ENCODE results near the gene DOCK2.
"Not testable (repeated sequence)": the region's sequence is repeated elsewhere in the genome, so short reads cannot be mapped to it uniquely, and the experiment has no call there.

DOCK2 gene

GRCh38 chr5:169832845-169833244, 195.8 kb downstream of the DOCK2 start:
- no peak for DNase-seq

- DNase-seq, result not testable (repeated sequence)
Measured at GRCh38 chr5:169833681-169834292, 196.7 kb downstream of the DOCK2 start.

DNA sequence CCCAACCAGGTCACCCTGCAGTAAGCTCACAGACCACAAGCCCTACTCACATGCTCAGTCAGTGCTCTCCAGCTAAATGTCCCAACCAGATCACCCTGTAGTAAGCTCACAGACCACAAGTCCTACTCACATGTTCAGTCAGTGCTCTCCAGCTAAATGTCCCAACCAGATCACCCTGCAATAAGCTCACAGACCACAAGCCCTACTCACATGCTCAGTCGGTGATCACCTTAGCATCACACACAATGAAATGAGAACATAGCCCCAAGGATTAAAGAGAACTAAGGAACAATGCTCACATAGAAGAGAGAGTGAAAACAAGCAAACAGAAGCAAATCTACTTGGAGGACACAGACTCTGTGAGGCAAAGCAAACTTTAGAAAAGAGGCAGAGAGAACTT, 197.5 kb downstream of the DOCK2 start:
- DNase-seq, result not testable (repeated sequence)

GRCh38 chr5:169836835-169837536, 199.9 kb downstream of the DOCK2 start:
- no peak for DNase-seq

DNA sequence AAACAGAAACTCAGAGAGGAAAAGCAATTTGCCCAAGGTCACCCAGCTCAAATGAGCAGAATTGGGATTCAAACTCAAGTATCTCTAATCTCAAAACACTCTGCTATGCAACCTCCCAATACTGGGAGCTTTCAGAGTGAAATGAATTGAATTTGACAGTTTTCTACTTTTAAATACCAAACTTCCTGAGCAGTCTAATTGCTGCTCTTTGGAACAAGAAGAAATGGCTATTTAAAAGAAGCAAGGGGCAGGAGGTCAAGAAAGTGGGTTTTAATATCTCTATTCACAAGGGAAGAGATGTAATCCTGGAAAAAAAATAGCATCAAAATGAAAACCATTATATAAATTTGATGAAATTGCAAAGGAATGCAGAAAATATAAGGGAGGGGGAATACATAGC, 200.6 kb downstream of the DOCK2 start:
- no peak for DNase-seq

GRCh38 chr5:169838688-169839087, 201.6 kb downstream of the DOCK2 start:
- DNase-seq, result no peak

DNA sequence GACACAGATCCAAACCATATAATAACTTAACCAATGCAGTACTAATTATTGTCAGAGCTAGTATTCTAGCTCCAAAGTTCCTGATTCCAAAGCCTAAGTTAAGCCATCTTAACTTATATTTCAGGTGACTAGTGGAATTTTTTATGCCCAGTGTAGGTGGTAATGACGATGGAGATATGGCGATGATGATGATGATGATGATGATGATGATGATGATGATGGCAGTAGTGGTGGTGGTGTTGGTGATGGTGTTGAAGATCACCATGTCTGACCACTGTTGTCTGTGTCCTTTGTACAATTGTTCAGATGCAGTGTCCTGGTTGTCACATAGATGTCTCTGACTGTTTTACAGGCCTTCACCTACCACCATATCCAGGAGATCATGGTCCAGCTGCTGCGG, 203.3 kb downstream of the DOCK2 start:
- no peak for DNase-seq

- no peak for DNase-seq
Measured at GRCh38 chr5:169842699-169843098, 205.6 kb downstream of the DOCK2 start.

- no peak for DNase-seq
Measured at GRCh38 chr5:169847519-169847918, 210.4 kb downstream of the DOCK2 start.

- DNase-seq, result no peak
Measured at GRCh38 chr5:169848271-169848670, 211.2 kb downstream of the DOCK2 start.

- DNase-seq, result no peak
Measured at GRCh38 chr5:169848792-169849191, 211.7 kb downstream of the DOCK2 start.

DNA sequence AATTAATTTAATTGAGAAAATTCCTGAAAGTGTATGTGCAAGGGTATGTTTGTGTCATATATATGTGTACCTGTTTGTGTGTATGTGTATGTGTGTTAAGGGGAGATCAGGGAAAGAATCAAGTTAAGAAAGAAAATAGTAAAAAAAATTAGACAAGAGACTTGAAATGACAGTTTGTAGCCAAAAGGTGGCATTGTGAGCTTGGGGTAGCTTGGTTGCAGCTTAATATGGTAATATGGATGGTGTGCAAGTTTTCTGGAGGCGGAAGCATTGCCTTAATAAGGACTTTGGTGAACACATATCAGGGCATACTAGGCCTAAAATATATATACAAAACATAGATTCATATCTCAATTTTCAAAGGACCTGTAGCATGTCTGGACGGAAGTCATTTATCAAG, 213.3 kb downstream of the DOCK2 start:
- DNase-seq, result no peak

- no peak for DNase-seq
Measured at GRCh38 chr5:169851321-169851850, 214.3 kb downstream of the DOCK2 start.

DNA sequence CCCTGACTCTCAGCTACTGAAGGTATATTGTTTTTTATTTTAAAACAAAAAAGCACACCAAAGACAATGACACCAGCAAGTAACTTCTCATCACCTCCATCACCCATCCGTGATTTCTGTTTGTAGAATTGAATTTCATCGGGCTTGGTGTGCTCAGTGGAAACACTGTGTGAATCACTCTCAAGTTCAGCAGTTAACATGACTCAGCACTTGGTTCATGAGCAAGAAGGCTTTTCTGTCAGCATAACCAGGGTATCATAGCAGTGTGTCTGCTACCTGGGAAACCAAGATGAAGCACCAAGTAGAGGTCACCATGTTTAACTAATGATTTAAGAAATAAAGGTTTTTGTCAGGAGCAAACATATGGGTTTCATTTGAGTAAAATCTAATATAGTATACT, 219.5 kb downstream of the DOCK2 start:
- no peak for DNase-seq

- no peak for DNase-seq
Measured at GRCh38 chr5:169860585-169860984, 223.5 kb downstream of the DOCK2 start.

- no peak for DNase-seq
Measured at GRCh38 chr5:169861433-169861832, 224.4 kb downstream of the DOCK2 start.

DNA sequence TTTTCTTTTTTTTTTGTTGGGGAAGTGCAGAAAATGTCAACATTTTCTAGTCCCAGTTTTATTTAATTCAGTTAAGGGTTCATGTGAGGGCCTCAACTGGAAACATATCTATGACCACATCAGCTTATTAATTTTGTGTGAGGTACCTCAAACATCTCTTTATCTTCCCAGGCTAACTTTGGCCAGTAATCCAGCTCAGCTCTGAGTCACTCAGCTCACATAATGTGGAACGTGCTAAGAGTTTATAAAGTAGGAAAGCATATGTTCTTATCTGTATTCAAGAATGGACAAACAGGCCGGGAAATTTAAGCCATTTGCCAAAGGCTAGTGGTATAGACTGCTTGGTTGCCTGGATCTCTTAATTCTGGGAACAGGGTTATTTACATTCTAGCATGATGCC, 224.9 kb downstream of the DOCK2 start:
- no peak for DNase-seq

GRCh38 chr5:169862391-169862811, 225.3 kb downstream of the DOCK2 start:
- no peak for DNase-seq

GRCh38 chr5:169864483-169864882, 227.4 kb downstream of the DOCK2 start:
- DNase-seq, result no peak

GRCh38 chr5:169867347-169867746, 230.3 kb downstream of the DOCK2 start:
- DNase-seq, result no peak

DNA sequence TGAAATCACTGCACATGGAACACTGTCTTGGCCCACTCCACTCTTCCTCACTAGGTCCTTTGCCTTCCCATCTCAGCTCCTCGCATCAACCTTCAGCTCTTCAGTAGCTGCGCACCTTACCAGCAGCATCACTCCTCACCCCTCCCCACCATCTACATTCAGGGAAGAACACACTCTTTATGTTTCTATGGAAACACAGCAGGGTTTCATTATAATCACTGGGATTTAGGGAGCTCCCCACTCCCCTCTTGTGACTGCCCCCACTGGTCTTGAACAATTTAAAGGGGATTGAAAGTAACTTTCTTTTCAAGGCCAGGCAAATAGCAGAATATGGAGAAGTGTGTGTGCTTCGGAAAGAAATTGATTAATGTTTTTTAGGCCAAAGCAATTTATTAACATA, 232.0 kb downstream of the DOCK2 start:
- no peak for DNase-seq

GRCh38 chr5:169870211-169870610, 233.1 kb downstream of the DOCK2 start:
- no peak for DNase-seq

- DNase-seq, result no peak
Measured at GRCh38 chr5:169871826-169872490, 234.9 kb downstream of the DOCK2 start.

- DNase-seq, result no peak
Measured at GRCh38 chr5:169873642-169874041, 236.6 kb downstream of the DOCK2 start.

Data from activated T-cell treated with anti-CD3 and anti-CD28 coated beads, Interleukin-2, amount 50 U/mL, for 1 hour (primary cell).